8988T (cell line): Measurements from ENCODE around the gene MLF1.
A peak's percentile ranks its signal among the peaks of the same experiment; 100 is the strongest.
"Not testable (repeated sequence)": the region's sequence is repeated elsewhere in the genome, so short reads cannot be mapped to it uniquely, and the experiment has no call there.

ENCODE experiments used
- DNase-seq: peaks from one replicate; pipeline ENCODE4 v3.0.0; 2011

Gene MLF1

DNA sequence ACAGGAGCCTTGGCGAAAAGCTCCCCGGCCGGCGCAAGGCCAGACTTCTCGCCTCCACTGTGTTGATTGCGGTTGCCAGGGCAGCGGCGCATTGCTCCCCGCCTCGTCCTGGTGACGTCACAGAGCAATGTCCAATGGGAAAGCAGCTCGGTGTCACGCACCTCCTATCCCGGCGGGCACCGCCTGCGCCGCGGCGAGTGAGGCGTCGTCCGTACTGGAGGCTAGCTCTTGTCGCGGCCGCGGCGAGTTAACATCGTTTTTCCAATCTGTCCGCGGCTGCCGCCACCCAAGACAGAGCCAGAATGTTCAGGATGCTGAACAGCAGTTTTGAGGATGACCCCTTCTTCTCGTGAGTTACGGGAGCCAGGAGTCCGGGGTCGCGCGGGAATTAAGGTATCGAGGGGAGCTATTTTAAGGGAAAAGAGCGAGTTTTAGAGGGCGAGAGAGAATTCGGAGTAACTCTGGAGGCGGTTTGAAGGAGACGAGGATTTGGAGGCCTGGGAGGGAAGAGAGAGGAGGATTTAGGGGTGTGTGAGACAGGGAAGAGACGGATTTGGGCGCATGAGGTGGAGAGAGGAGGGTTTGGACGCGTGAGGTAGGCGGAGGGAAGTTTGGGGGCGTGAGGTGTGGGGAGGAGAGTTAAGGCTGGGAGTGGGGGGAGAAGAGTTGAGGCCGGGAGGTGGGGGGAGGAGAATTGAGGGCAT is at the start of gene MLF1:
TSS of gene MLF1 (plus strand) at position 196 of the 704 bp plus-strand sequence. CDS start at position 303, 107 bp downstream.
- peak; percentile 86 for DNase-seq

DNA sequence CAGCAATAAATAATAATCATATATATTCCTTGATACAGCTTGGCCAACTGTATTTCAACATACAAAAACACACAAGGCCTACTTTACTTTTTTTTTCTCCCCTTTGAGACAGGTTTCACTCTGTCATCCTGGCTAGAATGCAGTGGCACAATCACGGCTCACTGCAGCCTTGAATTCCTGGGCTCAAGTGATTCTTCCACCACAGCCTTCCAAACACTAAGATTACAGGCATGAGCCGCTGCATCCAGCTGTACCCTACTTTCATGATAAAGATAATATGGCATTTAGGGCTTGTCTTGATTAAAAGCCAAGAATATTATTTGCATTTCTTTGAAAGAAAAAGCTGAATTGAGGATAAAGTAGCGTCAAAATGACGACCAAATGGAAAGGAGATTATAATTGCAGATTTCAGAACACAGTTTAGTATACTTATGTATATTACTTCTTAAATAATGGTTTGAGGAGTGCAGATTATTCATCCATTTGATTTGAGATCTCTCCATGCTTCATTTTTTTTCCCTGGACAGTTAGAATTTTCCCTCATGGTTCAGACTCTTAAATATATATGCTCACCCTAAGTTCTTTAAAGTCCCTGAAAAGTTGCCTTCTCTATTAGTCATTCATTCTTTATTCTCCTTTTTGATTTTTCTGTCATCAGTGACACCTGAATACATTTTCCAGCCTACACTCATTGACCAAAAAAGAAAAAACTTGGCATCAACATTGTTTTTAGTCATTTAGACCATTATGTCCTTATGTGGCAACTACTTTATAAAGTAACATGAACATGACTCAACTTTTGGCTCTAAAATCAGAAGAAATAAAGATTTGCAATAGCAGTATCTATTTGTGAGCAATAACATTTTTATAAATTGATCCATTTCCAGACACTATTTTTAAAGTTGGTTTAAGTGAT is 48.5 kb upstream of the MLF1 start:
- no peak for DNase-seq

DNA sequence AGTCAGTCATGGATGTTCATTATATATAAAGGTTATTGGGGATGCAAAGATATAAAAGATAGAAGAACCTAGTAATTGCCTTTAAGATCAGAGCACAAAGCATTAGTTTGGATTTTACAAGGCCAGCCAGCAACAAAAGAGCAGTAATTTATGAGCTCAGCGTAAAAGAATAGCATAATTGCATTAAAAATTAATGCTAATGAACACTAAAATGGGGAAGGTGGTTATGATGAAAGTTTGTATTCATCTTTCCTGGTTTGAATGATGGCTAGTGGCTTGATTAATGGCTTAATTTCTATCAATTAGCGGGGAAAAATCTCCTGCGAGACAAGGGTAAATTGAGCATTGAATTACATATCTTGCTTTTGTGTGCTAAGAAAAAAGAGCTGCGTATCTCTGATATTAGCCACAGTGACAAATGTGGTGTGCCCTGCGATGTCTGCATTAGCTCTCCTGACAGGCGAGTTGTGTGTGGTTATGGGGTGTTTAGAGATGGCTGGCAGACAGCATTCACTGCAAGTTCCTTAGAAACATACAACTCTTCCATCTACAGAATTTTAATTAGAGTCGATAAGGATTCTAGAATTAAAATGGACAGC is 42.8 kb upstream of the MLF1 start:
- no peak for DNase-seq

GRCh38 chr3:158531334-158531733 is 39.7 kb upstream of the MLF1 start:
- DNase-seq, result no peak

DNA sequence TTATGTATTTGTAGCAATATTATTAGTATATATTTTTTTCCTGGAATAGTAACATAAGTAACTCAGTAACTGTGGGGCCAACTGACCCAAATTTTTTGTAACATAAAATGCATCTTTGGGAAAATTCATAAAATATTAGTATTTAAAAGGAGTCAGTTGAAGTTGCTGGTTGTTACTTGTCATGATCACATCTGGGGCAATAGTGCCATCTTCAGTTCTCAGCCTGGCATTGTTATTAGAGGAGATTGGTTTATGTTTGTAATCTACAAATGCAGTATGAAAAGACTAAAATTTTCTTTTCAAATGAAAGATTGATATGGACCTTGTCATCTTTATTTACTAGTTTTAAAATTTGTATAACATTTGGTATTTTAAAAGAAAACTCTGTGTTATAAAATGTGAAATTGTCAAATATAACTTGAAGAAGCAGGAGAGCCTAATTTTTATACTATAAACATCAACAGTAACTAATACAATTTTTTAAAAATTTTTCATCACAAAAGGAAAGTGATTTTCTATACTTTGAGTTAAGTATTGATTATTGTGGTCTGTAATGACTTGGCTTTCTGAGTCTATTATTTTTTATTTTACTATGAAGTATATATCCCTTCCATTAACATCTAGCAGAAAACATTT is 38.8 kb upstream of the MLF1 start:
- no peak for DNase-seq

DNA sequence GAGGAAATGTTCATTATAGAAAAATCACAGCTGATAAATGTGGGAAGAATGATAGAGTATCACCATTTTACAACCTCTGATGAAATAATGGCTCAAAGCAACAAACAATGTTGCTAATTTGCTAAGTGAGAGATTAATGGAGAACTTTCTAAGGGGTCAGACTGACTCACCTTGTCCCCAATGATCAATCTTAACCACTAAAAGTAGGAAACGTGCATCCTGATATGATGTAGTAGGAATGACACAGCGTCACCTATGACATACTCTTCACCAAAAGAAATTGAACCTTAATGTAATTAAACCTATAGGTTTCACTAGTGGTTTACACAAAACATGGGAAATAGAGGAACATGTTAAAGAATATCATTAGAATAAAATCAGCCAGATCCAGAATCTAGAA is 35.1 kb upstream of the MLF1 start:
- no peak for DNase-seq

DNA sequence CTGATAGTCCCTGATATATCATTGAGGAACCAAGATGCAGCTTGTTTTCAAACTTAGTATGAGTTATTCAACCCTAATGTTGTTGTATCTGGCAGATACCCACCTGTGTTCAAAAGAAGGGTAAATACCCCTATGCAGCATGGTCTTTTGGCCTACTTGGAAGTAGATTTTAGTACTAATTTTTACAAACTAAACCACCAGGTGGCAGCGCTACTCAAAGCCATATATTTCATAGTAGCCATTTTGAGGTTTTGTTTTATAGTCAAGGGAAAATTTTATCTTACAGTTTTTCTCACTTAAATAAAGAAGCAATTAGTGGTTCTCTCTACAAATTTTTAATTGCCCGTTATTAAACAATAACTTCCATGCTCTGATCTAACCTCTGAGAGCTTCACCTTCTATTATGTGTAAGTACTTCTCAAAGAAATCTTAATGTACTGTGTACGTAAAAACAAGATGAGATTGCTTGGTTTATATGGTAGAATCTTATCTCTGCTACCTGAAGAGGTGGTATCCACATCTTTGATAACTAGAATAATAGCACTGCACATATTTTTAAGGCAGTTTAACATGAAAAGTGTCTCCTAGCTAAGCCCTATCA is 31.5 kb upstream of the MLF1 start:
- no peak for DNase-seq

DNA sequence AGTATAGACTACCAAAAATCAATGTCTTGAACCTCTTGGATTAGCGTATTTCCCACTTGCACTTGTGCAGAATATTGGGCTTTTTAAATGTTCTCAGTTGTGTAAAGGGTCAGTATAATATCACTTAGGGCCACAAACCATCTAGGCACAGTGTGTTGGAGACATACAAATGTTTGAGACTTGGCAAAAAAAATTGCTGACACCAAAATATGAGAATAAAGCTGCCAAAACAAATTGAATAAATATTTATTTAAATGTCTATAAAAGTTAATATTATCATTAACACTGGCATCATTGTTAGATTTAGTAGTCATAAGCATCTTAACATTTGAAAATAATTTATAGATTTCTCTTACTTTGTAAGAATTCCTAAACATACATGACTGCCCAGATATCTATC is 30.9 kb upstream of the MLF1 start:
- DNase-seq, result no peak

DNA sequence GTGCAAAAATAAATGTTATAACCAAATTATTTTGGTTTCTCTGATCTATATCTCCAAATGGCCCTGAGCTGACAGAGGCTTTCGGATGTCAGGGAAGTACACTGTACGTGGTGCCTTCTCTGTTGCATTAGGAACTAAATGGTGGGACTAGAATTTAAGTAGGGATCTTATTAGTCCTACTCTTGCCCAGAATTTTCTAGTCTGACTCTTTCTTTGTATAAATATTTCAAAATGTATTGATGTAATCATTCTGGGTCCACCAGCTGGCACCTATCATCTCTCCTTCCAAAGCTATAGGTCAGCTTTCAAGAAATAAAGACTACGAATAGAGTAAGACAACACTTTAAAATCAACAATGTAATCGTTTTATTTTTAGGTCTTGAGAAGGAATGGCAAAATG is 22.3 kb upstream of the MLF1 start:
- DNase-seq, result no peak

GRCh38 chr3:158549938-158550337 is 21.1 kb upstream of the MLF1 start:
- DNase-seq, result not testable (repeated sequence)

DNA sequence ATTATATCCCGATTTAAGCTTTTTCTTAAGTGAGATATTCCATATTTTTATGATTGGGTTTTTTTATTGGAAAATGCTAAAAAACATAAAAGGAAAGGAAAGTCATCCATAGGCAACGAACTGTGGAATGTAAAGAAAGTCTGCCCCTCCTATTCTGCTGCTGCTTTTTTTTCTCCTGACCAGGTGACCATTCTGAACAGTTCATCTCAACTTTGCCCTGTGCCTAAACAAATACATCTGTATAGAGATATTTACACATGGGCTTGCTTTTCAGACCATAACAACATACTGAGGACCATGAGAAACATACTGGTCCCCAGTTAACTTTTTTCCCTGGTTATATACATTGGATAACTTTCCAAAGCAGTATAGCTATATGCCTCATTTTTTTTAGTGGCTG is 18.9 kb upstream of the MLF1 start:
- no peak for DNase-seq

GRCh38 chr3:158559504-158559903 is 11.5 kb upstream of the MLF1 start:
- no peak for DNase-seq

DNA sequence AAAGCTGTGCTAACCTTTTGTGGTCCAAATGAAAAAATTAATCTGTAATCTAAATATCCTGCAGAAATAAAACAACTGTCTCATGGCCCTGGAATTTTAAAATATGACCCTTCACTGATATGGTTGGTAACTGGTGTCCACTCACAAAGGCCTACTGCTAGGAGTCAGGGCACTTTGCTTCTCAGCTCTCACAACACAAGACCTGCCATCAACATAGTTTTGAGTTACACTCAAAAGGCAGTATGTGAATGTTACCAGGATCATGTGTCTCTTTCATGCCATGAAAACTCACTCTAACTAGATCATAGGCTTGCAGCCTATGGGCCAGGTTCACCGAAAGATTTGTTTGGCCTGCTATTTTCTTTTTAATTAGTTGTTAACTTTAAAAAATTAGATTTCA is 10.0 kb upstream of the MLF1 start:
- no peak for DNase-seq

DNA sequence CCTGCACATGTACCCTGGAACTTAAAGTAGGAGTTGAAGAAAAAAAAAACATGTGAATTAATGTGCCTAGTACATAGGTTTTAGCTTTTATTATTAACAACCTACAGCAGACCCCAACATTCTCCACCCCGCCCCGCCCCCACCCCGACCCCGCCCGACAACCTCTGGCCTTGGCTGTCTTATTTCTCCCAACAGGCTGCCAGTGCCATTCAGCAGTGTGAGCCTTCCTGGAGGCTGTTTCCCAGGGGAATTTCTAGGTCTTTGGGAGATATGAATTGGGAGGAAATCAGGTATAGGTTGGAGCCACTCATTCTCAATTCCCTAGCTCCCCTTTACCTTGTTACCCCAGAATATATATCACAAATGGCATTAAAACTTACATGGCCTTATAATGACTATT is 8.3 kb upstream of the MLF1 start:
- DNase-seq, result no peak

- no peak for DNase-seq
Observed at GRCh38 chr3:158563076-158563475, 7.9 kb upstream of the MLF1 start.

GRCh38 chr3:158565076-158565475 is 5.9 kb upstream of the MLF1 start:
- DNase-seq, result no peak

- no peak for DNase-seq
Observed at GRCh38 chr3:158568784-158569183, 2.2 kb upstream of the MLF1 start.

- DNase-seq, result no peak
Observed at GRCh38 chr3:158569794-158570193, 1.2 kb upstream of the MLF1 start.

DNA sequence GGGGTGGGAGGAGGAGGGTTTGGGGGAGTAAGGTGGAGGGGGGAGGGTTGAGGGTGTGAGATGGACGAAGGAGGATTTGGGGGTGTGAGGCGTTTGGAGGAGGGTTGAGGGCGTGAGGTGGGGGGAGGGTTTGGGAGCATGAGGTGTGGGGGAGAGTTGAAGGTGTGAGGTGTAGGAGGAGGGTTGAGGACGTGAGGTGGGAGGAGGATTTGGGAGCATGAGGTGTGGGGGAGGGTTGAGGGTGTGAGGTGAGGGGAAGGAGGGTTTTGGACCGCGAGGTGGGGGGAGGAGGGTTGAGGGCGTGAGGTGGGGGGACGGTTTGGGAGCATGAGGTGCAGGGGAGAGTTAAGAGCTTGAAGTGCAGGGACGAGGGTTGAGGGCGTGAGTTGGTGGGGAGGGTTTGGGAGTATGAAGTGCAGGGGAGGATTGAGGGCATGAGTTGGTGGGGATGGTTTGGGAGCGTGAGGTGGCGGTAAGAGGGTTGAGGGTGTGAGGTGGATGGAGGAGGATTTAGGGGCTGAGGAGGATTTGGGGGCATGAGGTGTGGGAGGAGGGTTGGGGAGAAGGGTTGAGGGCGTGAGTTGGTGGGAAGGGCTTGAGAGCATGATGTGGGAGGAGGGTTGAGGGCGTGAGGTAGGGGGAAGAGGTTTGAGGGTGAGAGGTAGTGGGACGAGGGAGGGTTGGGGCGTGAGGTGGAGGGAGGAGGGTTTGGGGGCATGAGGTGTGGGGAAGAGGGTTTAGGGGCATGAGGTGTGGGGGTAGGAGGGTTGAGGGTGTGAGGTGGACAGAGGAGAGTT is 1.2 kb downstream of the MLF1 start:
- DNase-seq, result no peak

- no peak for DNase-seq
Observed at GRCh38 chr3:158572766-158573060, 1.7 kb downstream of the MLF1 start.

DNA sequence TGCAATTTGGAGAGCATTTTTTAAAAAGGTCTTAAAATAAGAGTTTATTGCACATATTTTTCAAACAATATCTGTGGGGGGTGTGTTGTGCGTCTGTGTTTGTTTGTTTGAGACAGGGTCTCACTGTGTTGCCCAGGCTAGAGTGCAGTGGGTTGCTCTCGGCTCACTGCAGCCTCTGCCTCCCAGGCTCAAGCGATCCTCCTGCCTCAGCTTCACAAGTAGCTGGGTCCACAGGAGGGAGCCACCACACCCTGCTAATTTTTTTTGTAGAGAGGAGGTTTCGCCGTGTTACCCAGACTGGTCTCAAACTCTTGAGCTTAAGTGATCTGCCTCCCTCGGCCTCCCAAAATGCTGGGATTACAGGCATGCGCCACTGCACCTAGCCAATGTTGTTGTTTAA is 2.7 kb downstream of the MLF1 start:
- no peak for DNase-seq

- DNase-seq, result no peak
Observed at GRCh38 chr3:158574646-158575045, 3.7 kb downstream of the MLF1 start.
